Trophoblast cell (in vitro differentiated cells and primary cell): ENCODE measurements around the gene PXK.
"Not testable (repeated sequence)": the region's sequence is repeated elsewhere in the genome, so short reads cannot be mapped to it uniquely, and the experiment has no call there.

Experiments used
- DNase-seq, 2 donors: peaks; one replicate each; pipeline ENCODE4 v3.0.0-alpha.2; 2016
- H2AFZ ChIP-seq: 2 replicates; pipeline ENCODE4 v1.6.1; 2013; ENCODE audit warnings: low read length, moderate library complexity, mild to moderate bottlenecking; ENCODE audit not compliant: insufficient read depth, poor library complexity
- H2AK5ac ChIP-seq: 2 replicates; pipeline ENCODE4 v1.6.1; 2013; ENCODE audit warnings: mild to moderate bottlenecking, low read length
- H2BK120ac ChIP-seq: 2 replicates; pipeline ENCODE4 v1.6.1; 2013; ENCODE audit warnings: low read length, mild to moderate bottlenecking, moderate library complexity; ENCODE audit not compliant: insufficient read depth, poor library complexity
- H2BK12ac ChIP-seq: 2 replicates; pipeline ENCODE4 v1.6.1; 2013; ENCODE audit warnings: mild to moderate bottlenecking, low read length, moderate library complexity
- H2BK5ac ChIP-seq: 2 replicates; pipeline ENCODE4 v1.6.1; 2013; ENCODE audit warnings: low read length, low read depth, moderate library complexity, mild to moderate bottlenecking; ENCODE audit not compliant: poor library complexity
- H3K14ac ChIP-seq: 2 replicates; pipeline ENCODE4 v1.6.1; 2013; ENCODE audit warnings: mild to moderate bottlenecking, low read length
- H3K18ac ChIP-seq: 2 replicates; pipeline ENCODE4 v1.6.1; 2013; ENCODE audit warnings: mild to moderate bottlenecking, low read length
- H3K23ac ChIP-seq: 2 replicates; pipeline ENCODE4 v1.6.1; 2013; ENCODE audit warnings: low read length
- H3K27ac ChIP-seq: 2 replicates; pipeline ENCODE4 v1.5.1; 2013; ENCODE audit warnings: low read depth, mild to moderate bottlenecking, inconsistent platforms, low read length, moderate library complexity
- H3K27me3 ChIP-seq: 2 replicates; pipeline ENCODE4 v1.6.1; 2013; ENCODE audit warnings: inconsistent platforms, mild to moderate bottlenecking, low read length, moderate library complexity; ENCODE audit not compliant: insufficient read depth
- H3K36me3 ChIP-seq, 2 experiments: 1 replicate in 1 of 2; 2 replicates in 1 of 2; pipeline ENCODE4 v1.6.1; 2013; ENCODE audit warnings: low read length in 2 of 2, mild to moderate bottlenecking in 2 of 2, moderate library complexity in 1 of 2; ENCODE audit not compliant: insufficient read depth in 2 of 2, control insufficient read depth in 1 of 2
- H3K4ac ChIP-seq: 2 replicates; pipeline ENCODE4 v1.6.1; 2013; ENCODE audit warnings: low read depth, mild to moderate bottlenecking, low read length, moderate library complexity
- H3K4me1 ChIP-seq, 2 experiments: 1 replicate in 1 of 2; 2 replicates in 1 of 2; pipeline ENCODE4 v1.6.1; 2013; ENCODE audit warnings: low read length in 2 of 2, mild to moderate bottlenecking in 2 of 2, moderate library complexity in 1 of 2; ENCODE audit not compliant: insufficient read depth in 2 of 2, control insufficient read depth in 1 of 2
- H3K4me2 ChIP-seq: 2 replicates; pipeline ENCODE4 v1.6.1; 2013; ENCODE audit warnings: inconsistent platforms, mild to moderate bottlenecking, low read length, moderate library complexity
- H3K4me3 ChIP-seq: 2 replicates; pipeline ENCODE4 v1.5.1; 2013; ENCODE audit warnings: mild to moderate bottlenecking, low read depth, low read length, inconsistent platforms
- H3K79me1 ChIP-seq: one replicate; pipeline ENCODE4 v1.6.1; 2013; ENCODE audit warnings: low read length
- H3K79me2 ChIP-seq: 2 replicates; pipeline ENCODE4 v1.6.1; 2013; ENCODE audit warnings: low read length, mild to moderate bottlenecking; ENCODE audit not compliant: control insufficient read depth, insufficient read depth, poor library complexity
- H3K9ac ChIP-seq: 2 replicates; pipeline ENCODE4 v1.6.1; 2013; ENCODE audit warnings: mild to moderate bottlenecking, low read length
- H3K9me3 ChIP-seq: 2 replicates; pipeline ENCODE4 v1.6.1; 2013; ENCODE audit warnings: low read depth, mild to moderate bottlenecking, control low read depth, inconsistent platforms, low read length; ENCODE audit not compliant: insufficient read depth
- H4K12ac ChIP-seq: 2 replicates; pipeline ENCODE4 v1.6.1; 2013; ENCODE audit warnings: low read depth, mild to moderate bottlenecking, low read length, moderate library complexity
- H4K8ac ChIP-seq: 2 replicates; pipeline ENCODE4 v1.6.1; 2013; ENCODE audit warnings: low read depth, mild to moderate bottlenecking, low read length, moderate library complexity
- H4K91ac ChIP-seq: one replicate; pipeline ENCODE4 v1.6.1; 2013; ENCODE audit warnings: low read depth, mild to moderate bottlenecking, low read length, moderate library complexity
- WGBS: extraction: QIAGEN DNeasy Blood & Tissue Kit; methylation state at CpG from one replicate; pipeline ENCODE4 v1.1.7; 2013; ENCODE audit warnings: missing lambda C conversion rate; ENCODE audit not compliant: insufficient read length, insufficient coverage; ENCODE audit errors: extremely low coverage; 5-methylcytosine and 5-hydroxymethylcytosine counted together

The PXK gene

DNA sequence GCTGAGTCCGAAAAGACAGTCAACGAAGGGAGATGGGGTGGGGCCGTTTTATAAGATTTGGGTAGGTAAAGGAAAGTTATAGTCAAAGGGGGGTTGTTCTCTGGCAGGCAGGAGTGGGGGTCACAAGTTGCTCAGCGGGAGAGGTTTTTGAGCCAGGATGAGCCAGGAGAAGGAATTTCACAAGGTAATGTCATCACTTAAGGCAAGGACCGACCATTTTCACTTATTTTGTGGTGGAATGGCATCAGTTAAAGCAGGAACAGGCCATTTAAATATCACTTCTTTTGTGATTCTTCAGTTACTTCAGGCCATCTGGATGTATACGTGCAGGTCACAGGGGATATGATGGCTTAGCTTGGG, 108.3 kb downstream of the PXK start:
- not testable (repeated sequence) for H3K4me2 ChIP-seq, H2AFZ ChIP-seq, H3K18ac ChIP-seq, H3K79me2 ChIP-seq, H3K4me3 ChIP-seq, H2BK5ac ChIP-seq, H4K12ac ChIP-seq, H2BK12ac ChIP-seq, H4K91ac ChIP-seq, H3K27ac ChIP-seq, H3K23ac ChIP-seq, H3K9ac ChIP-seq, DNase-seq, H4K8ac ChIP-seq, H3K9me3 ChIP-seq, H3K36me3 ChIP-seq, H3K14ac ChIP-seq, H3K27me3 ChIP-seq, H2AK5ac ChIP-seq, H3K79me1 ChIP-seq, H3K4me1 ChIP-seq, H2BK120ac ChIP-seq, H3K4ac ChIP-seq
- WGBS: no CpG with 5 or more reads among the region's 6 CpGs

- Histone ChIP-seq H3K27me3 (no peaks in the 10 kb centered on the region), H2BK5ac (no peak overlapping the region), H3K79me2 (no peaks in the 10 kb centered on the region), H2BK12ac (no peak overlapping the region), H3K27ac (no peak overlapping the region), H2BK120ac (no peak overlapping the region), H3K4ac (no peak overlapping the region), H3K36me3 (no peaks in the 10 kb centered on the region), H2AK5ac (no peak overlapping the region), H2AFZ (no peak overlapping the region), H3K14ac (no peak overlapping the region), H3K4me2 (no peak overlapping the region), H3K79me1 (no peaks in the 10 kb centered on the region), H3K23ac (no peak overlapping the region), H3K9ac (no peak overlapping the region), H3K4me3 (no peak overlapping the region), H3K4me1 (no peaks in the 10 kb centered on the region), H3K9me3 (no peaks in the 10 kb centered on the region), H4K12ac (no peak overlapping the region), H3K18ac (no peak overlapping the region), H4K8ac (no peak overlapping the region), H4K91ac (no peak overlapping the region)
- no CpG with 5 or more reads among the region's 4 CpGs for WGBS
- DNase-seq: no peak
These were observed 109.1 kb downstream of the PXK start for GRCh38 chr3:58441514-58442450.

DNA sequence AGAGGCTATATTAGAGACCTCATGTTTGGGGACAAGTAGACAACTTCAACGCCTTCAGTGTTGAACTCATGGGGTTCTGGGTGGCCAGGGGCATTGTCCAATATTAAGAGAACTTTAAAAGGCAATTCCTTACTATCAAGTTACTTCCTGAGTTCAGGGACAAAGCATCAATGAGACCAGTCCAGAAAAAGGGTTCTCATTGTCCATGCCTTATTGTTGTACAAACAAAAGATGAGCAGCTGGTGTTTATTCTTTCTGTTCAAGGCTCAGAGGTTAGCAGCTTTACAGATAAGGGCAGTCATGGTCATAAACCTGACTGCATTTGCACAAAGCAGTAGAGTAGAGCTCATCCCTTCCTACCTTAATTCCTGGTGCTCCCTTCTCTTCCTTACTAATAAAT, 119.5 kb downstream of the PXK start:
- Histone ChIP-seq H3K36me3 (no peaks in the 10 kb centered on the region), H2BK120ac (no peak overlapping the region), H3K4me1 (no peaks in the 10 kb centered on the region), H4K91ac (no peak overlapping the region), H3K4me3 (no peak overlapping the region), H2BK5ac (no peak overlapping the region), H3K4me2 (no peak overlapping the region), H2AK5ac (no peak overlapping the region), H3K79me2 (no peaks in the 10 kb centered on the region), H3K14ac (no peak overlapping the region), H3K9ac (no peak overlapping the region), H3K27me3 (no peaks in the 10 kb centered on the region), H3K27ac (no peak overlapping the region), H4K8ac (no peak overlapping the region), H4K12ac (no peak overlapping the region), H3K18ac (no peak overlapping the region), H3K23ac (no peak overlapping the region), H3K4ac (no peak overlapping the region), H3K79me1 (no peaks in the 10 kb centered on the region), H3K9me3 (no peaks in the 10 kb centered on the region), H2AFZ (no peak overlapping the region), H2BK12ac (no peak overlapping the region)
- DNase-seq: no peak
- no CpG with 5 or more reads among the region's 1 CpG for WGBS

DNA sequence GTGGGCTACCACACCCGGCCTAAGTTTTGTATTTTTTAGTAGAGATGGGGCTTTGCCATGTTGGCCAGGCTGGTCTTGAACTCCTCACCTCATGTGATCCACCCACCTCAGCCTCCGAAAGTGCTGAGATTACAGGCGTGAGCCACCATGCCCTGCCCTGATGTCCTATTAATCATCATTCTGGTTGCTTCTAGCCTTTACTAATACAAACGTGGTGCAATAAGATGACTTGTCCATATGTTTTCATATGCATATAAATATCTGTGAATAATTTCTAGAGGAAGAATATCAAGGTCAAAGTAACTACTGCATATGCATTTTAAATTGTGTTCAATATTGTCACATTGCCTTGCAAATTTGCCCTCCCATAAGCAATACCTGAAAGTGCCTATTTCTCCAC, 126.5 kb downstream of the PXK start:
- Histone ChIP-seq H3K14ac (no peak overlapping the region), H2BK5ac (no peak overlapping the region), H3K4me1 (no peaks in the 10 kb centered on the region), H3K18ac (no peak overlapping the region), H3K4me2 (no peak overlapping the region), H3K36me3 (no peaks in the 10 kb centered on the region), H3K4ac (no peak overlapping the region), H3K9ac (no peak overlapping the region), H2BK120ac (no peak overlapping the region), H3K27me3 (no peaks in the 10 kb centered on the region), H4K12ac (no peak overlapping the region), H3K27ac (no peak overlapping the region), H2AK5ac (no peak overlapping the region), H3K79me1 (no peaks in the 10 kb centered on the region), H2AFZ (no peak overlapping the region), H4K8ac (no peak overlapping the region), H3K4me3 (no peak overlapping the region), H3K79me2 (no peaks in the 10 kb centered on the region), H2BK12ac (no peak overlapping the region), H4K91ac (no peak overlapping the region), H3K9me3 (no peaks in the 10 kb centered on the region), H3K23ac (no peak overlapping the region)
- WGBS: no CpG with 5 or more reads among the region's 4 CpGs
- DNase-seq: no peak
